Endothelial cell of umbilical vein (primary cell): ENCODE results near the gene DMXL1. TPM values are rescaled to one million over a fixed set of nuclear protein-coding genes. Genes with fewer than 3 reads are reported as not detected.

ENCODE experiments used
- BruUV-seq: library from RNA; stranded (reverse); fragments of 400-500 nt; replicated peaks from 2 replicates; lab custom pipeline; 2021; lab: Mats Ljungman, UMichigan
- CTCF ChIA-PET: fragments of 300-600, 350-600 bp; sonication (Branson Sonifier 250); formaldehyde crosslinking; loops from one replicate; lab custom pipeline; 2021; ENCODE audit warnings: antibody characterized with exemption, inconsistent platforms; lab: Charles Lee
- POLR2A ChIA-PET: fragments of 300-600, 350-600 bp; sonication (Branson Sonifier 250); formaldehyde crosslinking; loops from one replicate; lab custom pipeline; 2021; ENCODE audit warnings: antibody characterized with exemption, inconsistent platforms; lab: Charles Lee
- DNase-seq: peaks from one replicate; pipeline ENCODE4 v3.0.0-alpha.2; 2011; ENCODE audit warnings: low read depth, low spot score
- FAIRE-seq: peaks from 2 replicates; lab custom pipeline; 2011; peaks lifted over from hg19 to GRCh38; lab: Jason Lieb, UNC
- H2AFZ ChIP-seq: 2 replicates; pipeline ENCODE4 v1.6.0; 2012; ENCODE audit warnings: low read depth, low read length, control low read depth, inconsistent platforms
- H3K27ac ChIP-seq: 2 replicates; pipeline ENCODE4 v1.5.1; 2011; ENCODE audit warnings: low read depth, mild to moderate bottlenecking, control low read depth, low read length, moderate library complexity; ENCODE audit not compliant: insufficient read depth
- H3K27me3 ChIP-seq, 2 experiments: 2 replicates each; pipeline versions ENCODE4 v1.6.0 to v1.6.1; 2011; ENCODE audit warnings: low read length in 2 of 2, mixed read lengths in 1 of 2; ENCODE audit not compliant: control insufficient read depth in 2 of 2, insufficient read depth in 2 of 2
- H3K36me3 ChIP-seq, 2 experiments: 2 replicates in 1 of 2; 3 replicates in 1 of 2; pipeline ENCODE4 v1.5.1; 2011; ENCODE audit warnings: low read length in 2 of 2, mild to moderate bottlenecking in 1 of 2, moderate library complexity in 1 of 2; ENCODE audit not compliant: control insufficient read depth in 2 of 2, insufficient read depth in 2 of 2; ENCODE audit errors: extremely low read depth in 1 of 2
- H3K4me1 ChIP-seq: 3 replicates; pipeline ENCODE4 v1.5.1; 2011; ENCODE audit warnings: mild to moderate bottlenecking, low read length; ENCODE audit not compliant: control insufficient read depth, insufficient read depth; ENCODE audit errors: extremely low read depth
- H3K4me2 ChIP-seq: 2 replicates; pipeline ENCODE4 v1.6.1; 2011; ENCODE audit warnings: low read length, control low read depth, mixed read lengths; ENCODE audit not compliant: insufficient read depth
- H3K4me3 ChIP-seq, 3 experiments: fragments of 200-600 bp in 1 of 3; sonication (generic), shearing (Covaris generic) in 1 of 3; replicated peaks in 1 of 3; 2 replicates each; pipeline ENCODE4 v1.5.1; 2011 to 2016; ENCODE audit warnings: control low read depth in 3 of 3, low read length in 3 of 3, mild to moderate bottlenecking in 2 of 3, inconsistent platforms in 1 of 3, low read depth in 1 of 3, moderate library complexity in 1 of 3; ENCODE audit not compliant: insufficient read depth in 1 of 3
- H3K79me2 ChIP-seq: 2 replicates; pipeline ENCODE4 v1.6.0; 2012; ENCODE audit warnings: low read length, inconsistent platforms; ENCODE audit not compliant: control insufficient read depth, insufficient read depth
- H3K9ac ChIP-seq: replicated peaks from 2 replicates; pipeline ENCODE3; 2011; ENCODE audit warnings: low read length, control low read depth; ENCODE audit not compliant: insufficient read depth; ENCODE audit errors: extremely low read depth
- H3K9me1 ChIP-seq: replicated peaks from 3 replicates; pipeline ENCODE4 v1.6.0; 2011; ENCODE audit warnings: mild to moderate bottlenecking, low read length; ENCODE audit not compliant: control insufficient read depth, insufficient read depth; ENCODE audit errors: extremely low read depth
- H3K9me3 ChIP-seq: replicated peaks from 2 replicates; pipeline ENCODE4 v1.5.1; 2012; ENCODE audit warnings: low read length, inconsistent platforms; ENCODE audit not compliant: control insufficient read depth, insufficient read depth
- H4K20me1 ChIP-seq: replicated peaks from 2 replicates; pipeline ENCODE3; 2011; ENCODE audit warnings: mild to moderate bottlenecking, low read length; ENCODE audit not compliant: control insufficient read depth, insufficient read depth; ENCODE audit errors: extremely low read depth
- EZH2 ChIP-seq: IDR thresholded peaks from 2 replicates; pipeline ENCODE4 v1.6.1; 2012; ENCODE audit warnings: borderline replicate concordance, low read depth, mild to moderate bottlenecking, moderate library complexity, low read length, inconsistent platforms; ENCODE audit not compliant: severe bottlenecking
- FOS ChIP-seq: IDR thresholded peaks from 2 replicates; pipeline ENCODE4 v1.6.1; 2011; ENCODE audit warnings: mild to moderate bottlenecking, low read length, moderate library complexity, borderline replicate concordance; ENCODE audit not compliant: insufficient read depth
- GATA2 ChIP-seq: IDR thresholded peaks from 2 replicates; pipeline ENCODE4 v1.7.0; 2011; ENCODE audit warnings: low read depth, mild to moderate bottlenecking, moderate library complexity, mixed read lengths, low read length; ENCODE audit not compliant: insufficient read length, insufficient read depth
- JUN ChIP-seq: IDR thresholded peaks from 2 replicates; pipeline ENCODE4 v1.6.1; 2011; ENCODE audit warnings: borderline replicate concordance, low read depth; ENCODE audit not compliant: insufficient read length, insufficient read depth
- MYC ChIP-seq: IDR thresholded peaks from one replicate; pipeline ENCODE4 v1.6.1; 2011; ENCODE audit warnings: mild to moderate bottlenecking, low read depth, low read length
- POLR2A ChIP-seq: IDR thresholded peaks from 2 replicates; pipeline ENCODE4 v1.6.1; 2012; ENCODE audit warnings: low read depth, mild to moderate bottlenecking, control low read depth, low read length
- POLR2AphosphoS5 ChIP-seq: IDR thresholded peaks from 2 replicates; pipeline ENCODE4 v1.6.1; 2012; ENCODE audit warnings: low read depth, mild to moderate bottlenecking, control low read depth, low read length, moderate library complexity; ENCODE audit not compliant: insufficient read depth
- dilution Hi-C: fragments of 300-500 bp; cut with MboI; formaldehyde crosslinking; loops from one replicate; pipeline ENCODE4 v1.15.0; 2019; ENCODE audit warnings: low sequenced_read_pairs; ENCODE audit not compliant: extremely low pct_ligation_motif_present
- intact Hi-C: fragments of 100-400 bp; cut with micrococcal nuclease; formaldehyde crosslinking; loops from one replicate; pipeline ENCODE4 v1.10.0; 2022
- polyA plus RNA-seq, 4 experiments: library from polyadenylated mRNA; depleted of rRNA in 3 of 4; stranded (reverse) in 3 of 4; unstranded in 1 of 4; fragments of >200 nt; gene quantifications; 2 replicates each; pipeline versions ENCODE4 v1.2.1 to v1.2.3, GENCODE V29; 2011 to 2012; ENCODE audit warnings: missing spikeins in 1 of 4
- total RNA-seq: library from RNA; stranded (reverse); gene quantifications from 2 replicates; pipeline ENCODE4 v1.2.3, GENCODE V29; 2021
- TF ChIP-seq, protein P1 (sequence below): IDR thresholded peaks from 2 replicates; pipeline ENCODE4 v1.6.1; 2011; ENCODE audit not compliant: insufficient read depth, insufficient read length
- TF ChIP-seq, protein P2 (sequence below), 2 donors: IDR thresholded peaks; 1 replicate in 1 of 2; 2 replicates in 1 of 2; pipeline ENCODE4 v1.5.1; 2011; ENCODE audit warnings: low read length in 2 of 2, mild to moderate bottlenecking in 2 of 2, moderate library complexity in 2 of 2, control low read depth in 1 of 2, inconsistent platforms in 1 of 2, low read depth in 1 of 2; ENCODE audit not compliant: insufficient read depth in 1 of 2; ENCODE audit errors: extremely low read depth in 1 of 2

DMXL1 gene
- total and polyA plus RNA-seq, 2 donors (not counting 3 experiments of a cell fraction or from before 2014, with no cell fraction given), result 5.4 to 24.7 TPM

DNA sequence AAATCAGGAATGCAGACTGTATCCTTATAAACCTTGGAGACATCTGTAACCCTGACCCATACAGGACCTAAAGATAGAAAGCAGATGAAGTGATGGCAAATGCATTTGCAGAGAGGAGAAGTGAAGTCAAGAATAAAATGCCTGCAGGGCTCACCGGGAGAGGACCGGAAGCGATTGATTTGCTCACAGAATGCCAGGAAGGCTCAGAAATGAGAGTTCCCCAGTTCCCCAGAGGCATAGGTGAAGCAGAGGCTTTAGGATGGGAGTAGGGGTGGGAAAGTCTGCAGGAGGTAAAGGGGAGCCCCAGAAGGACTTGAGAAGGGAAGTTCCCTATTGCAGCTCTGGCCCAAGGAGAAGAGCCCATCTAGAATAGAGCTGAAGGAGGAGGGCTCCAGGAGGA, 221.0 kb downstream of the DMXL1 start:
- ChIA-PET CTCF (interaction anchor here (1.6 kb wide), 1 partner anchor 17 kb away, joined by 5 read pairs; no protein-coding TSS in a partner anchor), POLR2A (no interaction called here)
- Histone ChIP-seq H3K9ac (no peak overlapping the region), H3K4me2 (no peak overlapping the region), H2AFZ (no peak overlapping the region), H3K27ac (no peak overlapping the region), H3K4me1 (peaks cover 8% of the 10 kb centered on the region), H3K9me3 (no peaks in the 10 kb centered on the region), H3K79me2 (no peaks in the 10 kb centered on the region), H3K36me3 (no peaks in the 10 kb centered on the region), H4K20me1 (no peaks in the 10 kb centered on the region), H3K9me1 (no peaks in the 10 kb centered on the region), H3K27me3 (no peaks in the 10 kb centered on the region), H3K4me3 (no peak overlapping the region)
- dilution Hi-C loops, result no loop called here
- no peak for DNase-seq
- TF ChIP-seq EZH2 (no peak), MYC (no peak), FOS (no peak), JUN (no peak), POLR2AphosphoS5 (no peak), GATA2 (no peak), POLR2A (no peak)
- TF ChIP-seq, protein P1, sequence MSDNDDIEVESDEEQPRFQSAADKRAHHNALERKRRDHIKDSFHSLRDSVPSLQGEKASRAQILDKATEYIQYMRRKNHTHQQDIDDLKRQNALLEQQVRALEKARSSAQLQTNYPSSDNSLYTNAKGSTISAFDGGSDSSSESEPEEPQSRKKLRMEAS, result no peak
- TF ChIP-seq, protein P2, sequence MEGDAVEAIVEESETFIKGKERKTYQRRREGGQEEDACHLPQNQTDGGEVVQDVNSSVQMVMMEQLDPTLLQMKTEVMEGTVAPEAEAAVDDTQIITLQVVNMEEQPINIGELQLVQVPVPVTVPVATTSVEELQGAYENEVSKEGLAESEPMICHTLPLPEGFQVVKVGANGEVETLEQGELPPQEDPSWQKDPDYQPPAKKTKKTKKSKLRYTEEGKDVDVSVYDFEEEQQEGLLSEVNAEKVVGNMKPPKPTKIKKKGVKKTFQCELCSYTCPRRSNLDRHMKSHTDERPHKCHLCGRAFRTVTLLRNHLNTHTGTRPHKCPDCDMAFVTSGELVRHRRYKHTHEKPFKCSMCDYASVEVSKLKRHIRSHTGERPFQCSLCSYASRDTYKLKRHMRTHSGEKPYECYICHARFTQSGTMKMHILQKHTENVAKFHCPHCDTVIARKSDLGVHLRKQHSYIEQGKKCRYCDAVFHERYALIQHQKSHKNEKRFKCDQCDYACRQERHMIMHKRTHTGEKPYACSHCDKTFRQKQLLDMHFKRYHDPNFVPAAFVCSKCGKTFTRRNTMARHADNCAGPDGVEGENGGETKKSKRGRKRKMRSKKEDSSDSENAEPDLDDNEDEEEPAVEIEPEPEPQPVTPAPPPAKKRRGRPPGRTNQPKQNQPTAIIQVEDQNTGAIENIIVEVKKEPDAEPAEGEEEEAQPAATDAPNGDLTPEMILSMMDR (IDR thresholded peaks at IDR 0.05; ENCODE audit: extremely low read depth in 1 of 2, insufficient read depth in 1 of 2, low read depth in 1 of 2, low read length in 2 of 2), result no peak
- intact Hi-C loops, result no loop called here
- FAIRE-seq, result no peak
- no TSS peak for BruUV-seq
